ENCODE results near the gene MAP4K1.
"Not testable (repeated sequence)": the region's sequence is repeated elsewhere in the genome, so short reads cannot be mapped to it uniquely, and the experiment has no call there.

Gene MAP4K1

GRCh38 chr19:38580080-38580479, 37.7 kb downstream of the MAP4K1 start (continued):
- TF ChIP-seq ZNF26 (tag by site-specific recombination; IDR thresholded peaks at IDR 0.05) (no peak), ZNF221 (tag by site-specific recombination; IDR thresholded peaks at IDR 0.05; ENCODE audit: borderline replicate concordance) (no peak)

- ChIA-PET POLR2A (interaction anchor here (0.7 to 1.6 kb wide), 2 partner anchors 40 to 43 kb away, joined by 5 to 11 read pairs; partner anchors contain the start of gene EIF3K), CTCF (interaction anchor here (0.6 to 1.6 kb wide), 5 partner anchors 10 to 308 kb away, joined by 3 to 4 read pairs (median 3); partner anchors contain the start of gene FAM98C)
- H3K4me3 ChIP-seq (ENCODE audit: low read depth, low read length); H3K27ac ChIP-seq (ENCODE audit: extremely low read depth, low read depth, low read length); H3K4me1 ChIP-seq (ENCODE audit: control insufficient read depth, insufficient read depth, low read length); H3K36me3 ChIP-seq (ENCODE audit: control insufficient read depth in 2 of 2, insufficient read depth in 1 of 2, low read length in 2 of 2); H3K9me3 ChIP-seq (ENCODE audit: control insufficient read depth, insufficient read depth, low read depth, low read length): not testable (repeated sequence)
- TF ChIP-seq KLF8 (tag by site-specific recombination; IDR thresholded peaks at IDR 0.05) = peak; percentile 24; the same call in 1 of the 2 replicates
- peak; percentile 82 for TF ChIP-seq ZNF362 (tag by site-specific recombination; IDR thresholded peaks at IDR 0.05)
Observed at GRCh38 chr19:38579304-38579703, 38.4 kb downstream of the MAP4K1 start.

- Histone ChIP-seq H3K36me3 (ENCODE audit: control insufficient read depth in 2 of 2, insufficient read depth in 1 of 2, low read length in 2 of 2) (no peaks in the 10 kb centered on the region; a peak in 1 of 3 replicates), H3K27ac (ENCODE audit: extremely low read depth, low read depth, low read length) (no peak overlapping the region), H3K9me3 (ENCODE audit: control insufficient read depth, insufficient read depth, low read depth, low read length) (no peaks in the 10 kb centered on the region), H3K4me1 (ENCODE audit: control insufficient read depth, insufficient read depth, low read length) (no peaks in the 10 kb centered on the region), H3K4me3 (ENCODE audit: low read depth, low read length) (no peak overlapping the region)
- ChIA-PET POLR2A (no interaction called here), CTCF (interaction anchor here (0.5 to 1.6 kb wide), 4 partner anchors 12 to 1168 kb away, joined by 3 to 4 read pairs (median 3); partner anchors contain the start of gene FAM98C)
- no peak for TF ChIP-seq ATF2 (tag by site-specific recombination; IDR thresholded peaks at IDR 0.05; ENCODE audit: low read depth)
Observed at GRCh38 chr19:38577826-38578225, 39.9 kb downstream of the MAP4K1 start.

GRCh38 chr19:38571682-38572081, 46.1 kb downstream of the MAP4K1 start:
- no peak overlapping the region for H3K4me3 ChIP-seq (ENCODE audit: low read depth, low read length)
- no peaks in the 10 kb centered on the region for H3K36me3 ChIP-seq (ENCODE audit: control insufficient read depth in 2 of 2, insufficient read depth in 1 of 2, low read length in 2 of 2)
- no peaks in the 10 kb centered on the region for H3K4me1 ChIP-seq (ENCODE audit: control insufficient read depth, insufficient read depth, low read length)
- ChIA-PET POLR2A (no interaction called here), CTCF (interaction anchor here (0.8 to 1.9 kb wide), 3 partner anchors 10 to 63 kb away, joined by 4 read pairs; no protein-coding TSS in a partner anchor)
- H3K9me3 ChIP-seq (ENCODE audit: control insufficient read depth, insufficient read depth, low read depth, low read length) = no peaks in the 10 kb centered on the region
- no peak for TF ChIP-seq ZNF18 (tag by site-specific recombination; IDR thresholded peaks at IDR 0.05)
- no peak for TF ChIP-seq TCF7L2 (IDR thresholded peaks at IDR 0.05; ENCODE audit: borderline replicate concordance, low read depth, low read length)
- TF ChIP-seq KLF10 (tag by site-specific recombination; IDR thresholded peaks at IDR 0.05) = no peak
- no peak for TF ChIP-seq PATZ1 (tag by site-specific recombination; IDR thresholded peaks at IDR 0.05)
- TF ChIP-seq ZNF311 (tag by site-specific recombination; IDR thresholded peaks at IDR 0.05; ENCODE audit: borderline replicate concordance) = no peak
- TF ChIP-seq PRDM6 (tag by site-specific recombination; IDR thresholded peaks at IDR 0.05) = no peak
- no peak for TF ChIP-seq ZNF548 (tag by site-specific recombination; IDR thresholded peaks at IDR 0.05)
- TF ChIP-seq GLIS1 (tag by site-specific recombination; IDR thresholded peaks at IDR 0.05) = no peak
- no peak for TF ChIP-seq SETDB1 (IDR thresholded peaks at IDR 0.05; ENCODE audit: insufficient read length, low read length)
- TF ChIP-seq ZNF169 (tag by site-specific recombination; IDR thresholded peaks at IDR 0.05) = no peak
- no peak for TF ChIP-seq ZNF514 (tag by site-specific recombination; IDR thresholded peaks at IDR 0.05)
- no peak for TF ChIP-seq ZNF473 (tag by site-specific recombination; IDR thresholded peaks at IDR 0.05)
- no peak for TF ChIP-seq ZNF776 (tag by site-specific recombination; IDR thresholded peaks at IDR 0.05; ENCODE audit: borderline replicate concordance)
- no peak for TF ChIP-seq ZSCAN16 (tag by site-specific recombination; IDR thresholded peaks at IDR 0.05)
- no peak overlapping the region for H3K27ac ChIP-seq (ENCODE audit: extremely low read depth, low read depth, low read length)
